SU-DHL-6 (cell line): ENCODE results near the gene CDH13.

Source experiments
- H2AFZ ChIP-seq: fragments of 200-600 bp; sonication (generic); 2 replicates; pipeline ENCODE4 v1.6.1; 2014; ENCODE audit warnings: low read depth, mild to moderate bottlenecking, moderate library complexity, mixed read lengths, antibody characterized with exemption, low read length; ENCODE audit not compliant: severe bottlenecking
- H3F3A ChIP-seq: fragments of 200-600 bp; shearing (Covaris generic); 2 replicates; pipeline ENCODE4 v1.6.0; 2016; ENCODE audit warnings: antibody characterized with exemption, mild to moderate bottlenecking; ENCODE audit not compliant: insufficient read depth
- H3K27ac ChIP-seq: fragments of 200-600 bp; sonication (generic); 2 replicates; pipeline ENCODE4 v1.5.1; 2016; ENCODE audit warnings: low read depth, mild to moderate bottlenecking, low read length, moderate library complexity, mixed read lengths
- H3K27me3 ChIP-seq: fragments of 200-600 bp; sonication (generic), shearing (Covaris generic); 2 replicates; pipeline ENCODE4 v1.6.0; 2014; ENCODE audit warnings: mild to moderate bottlenecking, low read length
- H3K36me3 ChIP-seq: fragments of 200-600 bp; sonication (generic); 2 replicates; pipeline ENCODE4 v1.6.1; 2014; ENCODE audit warnings: mild to moderate bottlenecking, low read length, mixed read lengths
- H3K4me2 ChIP-seq: fragments of 300-600, 200-600 bp; shearing (Covaris generic), sonication (generic); 2 replicates; pipeline ENCODE4 v1.6.0; 2014; ENCODE audit warnings: low read length, low read depth, mild to moderate bottlenecking; ENCODE audit not compliant: poor library complexity, severe bottlenecking
- H3K4me3 ChIP-seq: fragments of 200-600 bp; sonication (generic); 2 replicates; pipeline ENCODE4 v1.5.1; 2014; ENCODE audit warnings: antibody characterized with exemption, low read length, mild to moderate bottlenecking, mixed read lengths; ENCODE audit not compliant: insufficient read depth, poor library complexity, severe bottlenecking
- H3K79me2 ChIP-seq: fragments of 200-600 bp; sonication (generic); 2 replicates; pipeline ENCODE4 v1.6.1; 2014; ENCODE audit warnings: mild to moderate bottlenecking, low read length, moderate library complexity; ENCODE audit not compliant: insufficient read depth
- H3K9ac ChIP-seq: fragments of 200-600 bp; sonication (generic); 2 replicates; pipeline ENCODE4 v1.7.0; 2014; ENCODE audit warnings: mild to moderate bottlenecking, low read length
- H3K9me2 ChIP-seq: fragments of 200-600 bp; sonication (generic); replicated peaks from 2 replicates; pipeline ENCODE4 v1.6.1; 2014; ENCODE audit warnings: low read length; ENCODE audit not compliant: insufficient read depth
- H3K9me3 ChIP-seq: fragments of 200-600 bp; sonication (generic); 2 replicates; pipeline ENCODE4 v1.6.1; 2014; ENCODE audit warnings: low read length, mixed read lengths; ENCODE audit not compliant: insufficient read depth
- H4K20me1 ChIP-seq: fragments of 200-600 bp; sonication (generic); 2 replicates; pipeline ENCODE4 v1.6.1; 2014; ENCODE audit warnings: low read depth, mild to moderate bottlenecking, antibody characterized with exemption, low read length, moderate library complexity, mixed read lengths
- CTCF ChIP-seq: fragments of 200-600 bp; sonication (generic); IDR thresholded peaks from one replicate; pipeline ENCODE4 v1.5.1; 2017; ENCODE audit warnings: antibody characterized with exemption, mild to moderate bottlenecking, low read length, moderate library complexity; ENCODE audit not compliant: insufficient read depth, poor library complexity, severe bottlenecking
- EZH2phosphoT487 ChIP-seq: fragments of 200-600 bp; sonication (generic), shearing (Covaris generic); conservative IDR thresholded peaks from 2 replicates; pipeline ENCODE4 v1.6.1; 2018; ENCODE audit warnings: mild to moderate bottlenecking, antibody characterized with exemption, low read length, moderate library complexity, mixed read lengths

The CDH13 gene

GRCh38 chr16:83724585-83724984 lies 1097.8 kb downstream of the CDH13 start:
- no peak overlapping the region for H3K4me3 ChIP-seq
- TF ChIP-seq EZH2phosphoT487 (no peak), CTCF (no peak)
- no peak overlapping the region for H3K27ac ChIP-seq
- no peak overlapping the region for H3K9ac ChIP-seq
- H3K9me3 ChIP-seq = no peaks in the 10 kb centered on the region
- H3K27me3 ChIP-seq = no peaks in the 10 kb centered on the region
- no peak overlapping the region for H3K4me2 ChIP-seq
- H4K20me1 ChIP-seq = no peaks in the 10 kb centered on the region
- no peaks in the 10 kb centered on the region for H3K79me2 ChIP-seq
- H2AFZ ChIP-seq = no peak overlapping the region
- H3K9me2 ChIP-seq = no peaks in the 10 kb centered on the region
- H3K36me3 ChIP-seq = no peaks in the 10 kb centered on the region
- H3F3A ChIP-seq = no peaks in the 10 kb centered on the region

- no peak overlapping the region for H3K27ac ChIP-seq
- TF ChIP-seq CTCF (no peak), EZH2phosphoT487 (no peak)
- no peak overlapping the region for H3K9ac ChIP-seq
- no peaks in the 10 kb centered on the region for H4K20me1 ChIP-seq
- no peaks in the 10 kb centered on the region for H3K9me3 ChIP-seq
- no peaks in the 10 kb centered on the region for H3K9me2 ChIP-seq
- no peaks in the 10 kb centered on the region for H3K79me2 ChIP-seq
- no peaks in the 10 kb centered on the region for H3K27me3 ChIP-seq
- H3K4me3 ChIP-seq = no peak overlapping the region
- no peaks in the 10 kb centered on the region for H3F3A ChIP-seq
- no peak overlapping the region for H3K4me2 ChIP-seq
- H3K36me3 ChIP-seq = no peaks in the 10 kb centered on the region
- no peak overlapping the region for H2AFZ ChIP-seq
Observed at GRCh38 chr16:83725313-83725712, 1098.5 kb downstream of the CDH13 start.

GRCh38 chr16:83727018-83727417 lies 1100.2 kb downstream of the CDH13 start:
- TF ChIP-seq CTCF (no peak), EZH2phosphoT487 (no peak)

More at GRCh38 chr16:83727018-83727417, 1100.2 kb downstream of the CDH13 start:
- no peak overlapping the region for H3K27ac ChIP-seq
- no peak overlapping the region for H3K4me2 ChIP-seq
- no peaks in the 10 kb centered on the region for H3K36me3 ChIP-seq
- no peaks in the 10 kb centered on the region for H3K79me2 ChIP-seq
- H2AFZ ChIP-seq = no peak overlapping the region
- H4K20me1 ChIP-seq = no peaks in the 10 kb centered on the region
- no peaks in the 10 kb centered on the region for H3K9me3 ChIP-seq
- H3K9me2 ChIP-seq = no peaks in the 10 kb centered on the region
- H3K27me3 ChIP-seq = no peaks in the 10 kb centered on the region
- no peak overlapping the region for H3K4me3 ChIP-seq
- no peak overlapping the region for H3K9ac ChIP-seq
- H3F3A ChIP-seq = no peaks in the 10 kb centered on the region
